Measurements from ENCODE around the gene ATF1. TPM values are rescaled to one million over a fixed set of nuclear protein-coding genes. Genes with fewer than 3 reads are reported as not detected.
"Not testable (repeated sequence)": the region's sequence is repeated elsewhere in the genome, so short reads cannot be mapped to it uniquely, and the experiment has no call there.

Gene ATF1
- total RNA-seq, 1 donor from 2014 or later: 50.3 TPM

- intact Hi-C loops (cut with micrococcal nuclease): no loop called here
These were observed 26.2 kb downstream of the ATF1 start for GRCh38 chr12:50790081-50790480.

GRCh38 chr12:50799908-50800307, 36.0 kb downstream of the ATF1 start:
- intact Hi-C loops (cut with micrococcal nuclease): no loop called here

GRCh38 chr12:50803230-50803875, 39.5 kb downstream of the ATF1 start:
- intact Hi-C loops (cut with micrococcal nuclease): no loop called here

- intact Hi-C loops (cut with micrococcal nuclease): no loop called here
These were observed 42.3 kb downstream of the ATF1 start for GRCh38 chr12:50806176-50806575.

- intact Hi-C loops (cut with micrococcal nuclease): not testable (repeated sequence)
These were observed 45.2 kb downstream of the ATF1 start for GRCh38 chr12:50809131-50809530.

- intact Hi-C loops (cut with micrococcal nuclease): not testable (repeated sequence)
These were observed 51.0 kb downstream of the ATF1 start for GRCh38 chr12:50814921-50815320.

GRCh38 chr12:50820177-50820576, 56.3 kb downstream of the ATF1 start:
- intact Hi-C loops (cut with micrococcal nuclease): no loop called here

- intact Hi-C loops (cut with micrococcal nuclease): no loop called here
These were observed 58.2 kb downstream of the ATF1 start for GRCh38 chr12:50822082-50822481.

- intact Hi-C loops (cut with micrococcal nuclease): loop anchor here (2.0 kb wide), 2 partner anchors 59 to 201 kb away; partner anchors contain the start of gene ATF1
These were observed 59.8 kb downstream of the ATF1 start for GRCh38 chr12:50823724-50824123.

GRCh38 chr12:50824914-50825313, 61.0 kb downstream of the ATF1 start:
- intact Hi-C loops (cut with micrococcal nuclease): loop anchor here (1.0 to 5.0 kb wide), 5 partner anchors 60 to 517 kb away; partner anchors contain the start of gene ATF1

- intact Hi-C loops (cut with micrococcal nuclease): loop anchor here (1.0 to 5.0 kb wide), 5 partner anchors 61 to 517 kb away; partner anchors contain the start of gene ATF1
These were observed 61.5 kb downstream of the ATF1 start for GRCh38 chr12:50825372-50825838.

- intact Hi-C loops (cut with micrococcal nuclease): loop anchor here (5.0 kb wide), 1 partner anchor 514 kb away; no protein-coding TSS in a partner anchor
These were observed 64.2 kb downstream of the ATF1 start for GRCh38 chr12:50828121-50828520.

GRCh38 chr12:50828886-50829285, 65.0 kb downstream of the ATF1 start:
- intact Hi-C loops (cut with micrococcal nuclease): loop anchor here (5.0 kb wide), 1 partner anchor 513 kb away; no protein-coding TSS in a partner anchor

- intact Hi-C loops (cut with micrococcal nuclease): not testable (repeated sequence)
These were observed 69.9 kb downstream of the ATF1 start for GRCh38 chr12:50833801-50834200.

- intact Hi-C loops (cut with micrococcal nuclease): no loop called here
These were observed 75.1 kb downstream of the ATF1 start for GRCh38 chr12:50839042-50839441.

- intact Hi-C loops (cut with micrococcal nuclease): no loop called here
These were observed 77.0 kb downstream of the ATF1 start for GRCh38 chr12:50840809-50841487.

- intact Hi-C loops (cut with micrococcal nuclease): no loop called here
These were observed 78.0 kb downstream of the ATF1 start for GRCh38 chr12:50841716-50842531.

GRCh38 chr12:50842637-50843493, 79.0 kb downstream of the ATF1 start, which contains the start of gene TMPRSS12:
Gene TMPRSS12, plus strand, starts transcription at chr12:50842926. Its CDS starts 39 bp downstream, at chr12:50842965.
- intact Hi-C loops (cut with micrococcal nuclease): no loop called here

GRCh38 chr12:50845021-50845647, 81.2 kb downstream of the ATF1 start:
- intact Hi-C loops (cut with micrococcal nuclease): no loop called here

- intact Hi-C loops (cut with micrococcal nuclease): no loop called here
These were observed 85.1 kb downstream of the ATF1 start for GRCh38 chr12:50848963-50849362.
